Right atrium auricular region (tissue), 2 donors: ENCODE data around the gene PORCN. TPM values are rescaled to one million over a fixed set of nuclear protein-coding genes. Genes with fewer than 3 reads are reported as not detected.

Experiments used
- DNase-seq: peaks from one replicate; pipeline ENCODE4 v3.0.0-alpha.2; 2019; ENCODE audit warnings: low spot score
- H3K27ac ChIP-seq, 2 donors: fragments of 200-600 bp; sonication (generic); 1 replicate in 1 of 2; 2 replicates in 1 of 2; pipeline ENCODE4 v1.5.1; 2016 to 2019
- H3K27me3 ChIP-seq, 2 donors: fragments of 200-600 bp; sonication (generic); one replicate each; pipeline versions ENCODE4 v1.5.1 to v1.6.0; 2017 to 2019
- H3K36me3 ChIP-seq: fragments of 200-600 bp; sonication (generic); one replicate; pipeline ENCODE4 v1.5.1; 2016
- H3K4me1 ChIP-seq, 2 donors: fragments of 200-600 bp; sonication (generic); one replicate each; pipeline versions ENCODE4 v1.5.1 to v1.6.0; 2017 to 2019
- H3K4me3 ChIP-seq, 2 donors: fragments of 200-600 bp; sonication (generic); 1 replicate in 1 of 2; 2 replicates in 1 of 2; pipeline ENCODE4 v1.5.1; 2017 to 2019; ENCODE audit warnings: mild to moderate bottlenecking in 1 of 2, moderate library complexity in 1 of 2
- H3K9me3 ChIP-seq, 2 donors: fragments of 200-600 bp; sonication (generic); one replicate each; pipeline ENCODE4 v1.5.1; 2019
- total RNA-seq, 2 donors: library from RNA; depleted of rRNA; stranded (reverse); fragments of >200 nt; gene quantifications; one replicate each; pipeline ENCODE4 v1.1.0, GENCODE V29; 2016
- TF ChIP-seq, protein P1 (sequence below), 2 donors: fragments of 200-600 bp; sonication (generic); IDR thresholded peaks; one replicate each; pipeline ENCODE4 v1.5.1; 2019; ENCODE audit warnings: antibody characterized with exemption in 2 of 2

The PORCN gene
- total RNA-seq, 2 donors from 2014 or later = 23.0 to 43.0 TPM

DNA sequence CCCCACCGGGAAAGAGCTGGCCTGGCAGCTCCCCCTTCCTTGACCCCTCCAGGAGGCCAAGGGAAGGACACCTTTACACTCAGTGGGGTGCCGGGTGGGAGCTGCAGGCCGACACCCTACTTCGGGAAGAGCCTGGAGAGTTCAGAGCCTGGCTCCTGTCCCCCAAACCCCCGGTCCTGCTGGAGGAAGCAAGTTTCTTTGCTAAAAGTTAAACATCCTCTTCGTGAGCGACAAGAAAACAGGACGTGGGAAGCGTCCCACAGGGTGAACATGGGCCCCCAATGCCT lies 35.1 kb upstream of the PORCN start:
- TF ChIP-seq, protein P1, sequence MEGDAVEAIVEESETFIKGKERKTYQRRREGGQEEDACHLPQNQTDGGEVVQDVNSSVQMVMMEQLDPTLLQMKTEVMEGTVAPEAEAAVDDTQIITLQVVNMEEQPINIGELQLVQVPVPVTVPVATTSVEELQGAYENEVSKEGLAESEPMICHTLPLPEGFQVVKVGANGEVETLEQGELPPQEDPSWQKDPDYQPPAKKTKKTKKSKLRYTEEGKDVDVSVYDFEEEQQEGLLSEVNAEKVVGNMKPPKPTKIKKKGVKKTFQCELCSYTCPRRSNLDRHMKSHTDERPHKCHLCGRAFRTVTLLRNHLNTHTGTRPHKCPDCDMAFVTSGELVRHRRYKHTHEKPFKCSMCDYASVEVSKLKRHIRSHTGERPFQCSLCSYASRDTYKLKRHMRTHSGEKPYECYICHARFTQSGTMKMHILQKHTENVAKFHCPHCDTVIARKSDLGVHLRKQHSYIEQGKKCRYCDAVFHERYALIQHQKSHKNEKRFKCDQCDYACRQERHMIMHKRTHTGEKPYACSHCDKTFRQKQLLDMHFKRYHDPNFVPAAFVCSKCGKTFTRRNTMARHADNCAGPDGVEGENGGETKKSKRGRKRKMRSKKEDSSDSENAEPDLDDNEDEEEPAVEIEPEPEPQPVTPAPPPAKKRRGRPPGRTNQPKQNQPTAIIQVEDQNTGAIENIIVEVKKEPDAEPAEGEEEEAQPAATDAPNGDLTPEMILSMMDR (IDR thresholded peaks at IDR 0.05) = no peak
- no peak overlapping the region for H3K4me3 ChIP-seq
- no peak for DNase-seq

DNA sequence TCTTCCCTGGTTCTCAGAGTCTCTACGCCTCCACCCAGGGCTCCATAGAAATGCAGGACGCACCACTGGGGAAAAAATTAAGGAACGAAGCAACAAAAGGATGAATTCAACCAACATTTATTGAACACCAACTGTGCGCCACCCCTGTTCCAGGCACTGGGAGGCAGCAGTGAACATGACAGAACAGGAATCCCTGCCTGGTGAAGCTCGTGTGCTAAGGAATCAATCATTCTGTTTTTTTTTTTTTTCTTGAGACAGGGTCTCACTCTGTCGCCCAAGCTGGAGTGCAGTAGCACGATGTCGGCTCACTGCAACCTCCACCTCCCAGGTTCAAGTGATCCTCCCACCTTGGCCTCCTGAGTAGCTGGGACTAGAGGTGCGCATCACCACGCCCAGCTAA lies 34.7 kb upstream of the PORCN start:
- TF ChIP-seq, protein P1 (IDR thresholded peaks at IDR 0.05) = no peak
- DNase-seq = no peak
- H3K4me3 ChIP-seq = no peak overlapping the region

More for the DNA sequence above, 35.1 kb upstream of the PORCN start:
- Histone ChIP-seq H3K36me3 (no peaks in the 10 kb centered on the region), H3K4me1 (peaks cover 0 to 7% of the 10 kb centered on the region in 2 donors), H3K27ac (no peak overlapping the region), H3K9me3 (peaks cover 0 to 5% of the 10 kb centered on the region in 2 donors), H3K27me3 (no peaks in the 10 kb centered on the region)

DNA sequence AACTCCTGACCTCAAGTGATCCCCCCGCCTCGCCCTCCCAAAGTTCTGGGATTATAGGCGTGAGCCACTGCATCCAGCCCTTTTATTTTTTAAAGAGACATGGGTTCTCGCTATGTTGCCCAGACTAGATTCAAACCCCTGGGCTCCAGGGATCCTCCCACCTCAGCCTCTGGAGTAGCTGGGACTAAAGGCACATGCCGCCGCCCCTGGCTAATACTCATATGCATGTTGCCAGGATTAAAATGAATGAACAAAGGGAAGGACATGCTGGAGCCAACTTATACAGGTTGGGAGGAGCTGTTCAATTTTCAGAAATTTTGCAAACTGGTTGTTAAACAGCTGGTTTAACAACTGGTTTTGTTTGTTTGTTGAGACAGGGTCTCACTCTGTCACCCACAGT lies 34.2 kb upstream of the PORCN start:
- no peak for DNase-seq
- H3K36me3 ChIP-seq = no peaks in the 10 kb centered on the region
- H3K9me3 ChIP-seq = peaks cover 0 to 5% of the 10 kb centered on the region in 2 donors
- H3K27me3 ChIP-seq = no peaks in the 10 kb centered on the region
- H3K4me1 ChIP-seq = peaks cover 0 to 7% of the 10 kb centered on the region in 2 donors
- H3K27ac ChIP-seq = no peak overlapping the region
- TF ChIP-seq, protein P1 (IDR thresholded peaks at IDR 0.05) = no peak
- H3K4me3 ChIP-seq = no peak overlapping the region

More for the DNA sequence above, 34.7 kb upstream of the PORCN start:
- no peaks in the 10 kb centered on the region for H3K27me3 ChIP-seq
- no peaks in the 10 kb centered on the region for H3K36me3 ChIP-seq
- H3K27ac ChIP-seq = no peak overlapping the region
- H3K9me3 ChIP-seq = peaks cover 0 to 5% of the 10 kb centered on the region in 2 donors
- peaks cover 0 to 7% of the 10 kb centered on the region in 2 donors for H3K4me1 ChIP-seq

DNA sequence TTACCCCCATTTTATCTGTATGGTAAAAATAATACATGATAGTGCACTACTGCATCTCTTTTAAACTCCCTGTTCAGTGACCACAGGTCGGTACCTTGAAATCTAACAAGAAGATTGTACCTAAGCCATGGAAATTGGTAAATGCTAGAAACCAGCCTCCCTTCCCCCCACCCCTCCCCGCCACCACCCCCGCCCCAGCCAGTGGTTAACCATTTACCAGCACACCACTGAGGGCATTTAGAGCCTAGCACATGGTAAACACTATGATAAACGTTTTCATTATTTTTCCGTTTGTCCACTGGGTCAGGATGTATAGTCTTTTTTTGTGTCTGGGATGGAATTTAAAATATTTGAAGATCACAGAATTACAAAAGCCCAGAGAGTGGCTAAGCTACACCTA lies 33.5 kb upstream of the PORCN start:
- Histone ChIP-seq H3K36me3 (no peaks in the 10 kb centered on the region), H3K9me3 (peaks cover 0 to 5% of the 10 kb centered on the region in 2 donors), H3K4me1 (peaks cover 0 to 7% of the 10 kb centered on the region in 2 donors), H3K4me3 (peak overlapping the region; percentile 65 to 78), H3K27me3 (no peaks in the 10 kb centered on the region), H3K27ac (peak overlapping the region in 1 of 2 donors; percentile 87)
- TF ChIP-seq, protein P1 (IDR thresholded peaks at IDR 0.05) = no peak
- DNase-seq = no peak

DNA sequence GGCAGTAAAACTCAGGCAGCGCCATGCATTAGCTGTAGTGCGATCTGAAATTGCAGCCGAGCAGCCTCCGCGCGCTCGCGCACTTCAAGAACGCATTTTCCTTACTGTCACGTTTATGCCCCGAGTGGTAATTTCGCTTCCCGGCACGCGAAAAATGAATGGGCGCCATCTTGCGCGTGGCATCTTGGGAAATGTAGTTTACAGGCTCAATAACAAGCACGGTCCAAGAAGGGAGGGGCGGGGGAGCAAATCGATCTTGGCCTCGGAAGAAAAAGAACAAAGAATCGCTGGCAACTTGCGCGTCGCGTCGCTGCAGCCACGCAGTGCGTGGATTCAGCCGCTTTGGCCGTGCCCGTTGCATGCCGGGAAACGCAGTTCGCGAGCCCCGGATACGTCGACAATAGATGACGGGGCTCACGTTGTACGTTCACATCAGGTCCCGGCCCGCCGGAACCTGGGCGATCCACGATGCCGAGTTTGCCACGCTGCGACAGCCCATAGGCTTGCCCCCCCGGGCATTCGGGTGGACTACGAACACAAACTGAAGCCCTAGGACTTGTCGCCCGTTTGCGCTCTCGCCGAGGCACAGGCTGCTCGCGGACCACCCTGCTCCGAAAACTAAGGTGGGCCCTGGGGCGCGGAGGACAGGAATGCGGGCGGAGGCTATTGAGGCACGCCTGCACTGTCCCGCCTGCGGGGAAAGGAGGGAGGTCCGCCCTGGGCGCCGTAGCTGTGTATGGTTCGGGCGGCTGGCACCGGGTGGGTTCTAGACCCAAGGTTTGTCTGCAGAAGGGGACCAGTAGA lies 32.8 kb upstream of the PORCN start, which contains the start of gene FTSJ1:
TSS of gene FTSJ1 (plus strand) at position 426 of the 804 bp plus-strand sequence. CDS start 1,849 bp downstream, outside the sequence.
- Histone ChIP-seq H3K27me3 (no peaks in the 10 kb centered on the region), H3K4me1 (peaks cover 0 to 7% of the 10 kb centered on the region in 2 donors), H3K36me3 (no peaks in the 10 kb centered on the region), H3K4me3 (peak within 1 kb of the TSS; percentile 65 to 78), H3K27ac (peak within 1 kb of the TSS; percentile 78 to 87), H3K9me3 (peaks cover 0 to 5% of the 10 kb centered on the region in 2 donors)
- TF ChIP-seq, protein P1 (IDR thresholded peaks at IDR 0.05) = no peak
- DNase-seq = peak; percentile 93
